NCI-H2171 (cell line): Measurements from ENCODE around the gene LRTM2.

Experiments
- DNase-seq: peaks from one replicate; lab custom pipeline; 2025; lab: John Stamatoyannopoulos, UW

Gene LRTM2

DNA sequence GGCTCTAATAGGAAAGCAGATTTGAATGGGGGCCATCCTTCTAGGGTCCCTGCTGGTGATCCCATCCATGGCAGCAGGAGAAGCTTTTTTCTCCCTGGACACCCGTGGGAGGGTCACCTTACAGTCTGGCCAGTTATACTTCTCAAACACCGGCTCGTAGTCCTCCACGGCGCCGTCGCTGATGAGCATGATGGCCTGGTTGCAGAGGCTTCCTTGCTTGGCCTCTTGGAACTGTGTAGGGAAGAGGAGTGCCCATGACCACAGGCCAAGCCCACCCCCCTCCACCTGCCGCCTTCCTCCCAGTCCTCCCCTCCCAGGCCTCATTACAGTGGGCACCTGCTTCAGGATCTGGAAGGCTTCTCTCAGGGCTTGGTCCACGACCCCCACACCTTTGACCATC lies 64.3 kb downstream of the LRTM2 start:
- DNase-seq: no peak

DNA sequence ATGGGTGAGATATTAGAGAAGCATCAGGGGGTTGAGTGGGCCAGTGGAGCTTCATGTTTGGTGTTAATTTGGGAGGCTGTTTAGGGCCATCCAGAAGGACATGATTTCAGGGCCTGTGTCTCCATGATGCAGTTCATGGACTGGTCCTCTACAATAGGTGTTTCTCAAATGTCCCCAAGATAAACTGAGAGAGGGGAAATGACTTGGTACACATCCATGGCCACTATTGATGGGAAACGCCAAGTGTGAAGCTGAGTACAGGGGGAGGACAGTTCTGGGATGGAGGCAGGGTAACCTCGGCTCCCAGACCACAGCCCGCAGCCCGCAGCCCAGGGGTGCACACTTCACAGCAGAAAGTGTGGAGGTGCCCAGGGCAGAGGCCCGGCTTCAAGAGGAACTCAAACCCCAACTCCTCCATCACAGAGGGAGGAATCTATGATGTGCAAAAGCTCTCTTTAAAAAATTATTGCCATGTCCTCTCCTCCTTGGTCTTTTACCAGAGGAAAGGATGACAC lies 64.8 kb downstream of the LRTM2 start:
- no peak for DNase-seq

DNA sequence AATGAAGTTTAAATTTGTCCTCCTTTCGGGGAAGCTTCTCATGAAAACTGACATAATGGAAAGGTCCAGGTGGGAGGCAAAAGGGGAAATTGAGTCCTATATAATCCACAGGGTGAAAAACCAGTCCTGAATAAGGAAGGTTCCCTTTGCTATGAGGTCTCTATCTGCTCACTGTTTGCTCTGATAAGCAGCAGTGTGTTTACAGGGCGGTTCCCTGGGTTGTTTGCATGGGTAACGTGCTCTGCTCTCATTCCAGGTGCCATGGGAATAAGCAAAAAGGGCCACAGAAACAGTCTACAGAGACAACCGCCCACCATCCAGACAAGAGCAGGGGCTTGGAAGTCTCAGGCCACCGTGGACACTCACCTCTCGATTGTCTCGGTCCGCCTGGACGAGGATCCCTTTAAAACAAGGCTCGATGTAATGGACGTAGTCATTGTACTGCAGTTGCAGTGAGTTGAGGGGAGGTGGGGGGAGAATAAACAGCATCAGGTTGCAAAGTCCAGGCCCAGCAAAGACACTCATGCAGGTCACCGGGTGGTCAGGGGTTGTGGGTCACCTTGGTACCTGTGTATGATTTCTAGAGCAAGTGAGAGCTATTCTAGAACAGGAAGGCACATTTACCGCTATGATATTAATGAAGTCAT lies 65.4 kb downstream of the LRTM2 start:
- DNase-seq: no peak
